ENCODE data around the gene ATP2C2. TPM values are rescaled to one million over a fixed set of nuclear protein-coding genes. Genes with fewer than 3 reads are reported as not detected.

ATP2C2 gene
- total RNA-seq, 1 donor = not detected

DNA sequence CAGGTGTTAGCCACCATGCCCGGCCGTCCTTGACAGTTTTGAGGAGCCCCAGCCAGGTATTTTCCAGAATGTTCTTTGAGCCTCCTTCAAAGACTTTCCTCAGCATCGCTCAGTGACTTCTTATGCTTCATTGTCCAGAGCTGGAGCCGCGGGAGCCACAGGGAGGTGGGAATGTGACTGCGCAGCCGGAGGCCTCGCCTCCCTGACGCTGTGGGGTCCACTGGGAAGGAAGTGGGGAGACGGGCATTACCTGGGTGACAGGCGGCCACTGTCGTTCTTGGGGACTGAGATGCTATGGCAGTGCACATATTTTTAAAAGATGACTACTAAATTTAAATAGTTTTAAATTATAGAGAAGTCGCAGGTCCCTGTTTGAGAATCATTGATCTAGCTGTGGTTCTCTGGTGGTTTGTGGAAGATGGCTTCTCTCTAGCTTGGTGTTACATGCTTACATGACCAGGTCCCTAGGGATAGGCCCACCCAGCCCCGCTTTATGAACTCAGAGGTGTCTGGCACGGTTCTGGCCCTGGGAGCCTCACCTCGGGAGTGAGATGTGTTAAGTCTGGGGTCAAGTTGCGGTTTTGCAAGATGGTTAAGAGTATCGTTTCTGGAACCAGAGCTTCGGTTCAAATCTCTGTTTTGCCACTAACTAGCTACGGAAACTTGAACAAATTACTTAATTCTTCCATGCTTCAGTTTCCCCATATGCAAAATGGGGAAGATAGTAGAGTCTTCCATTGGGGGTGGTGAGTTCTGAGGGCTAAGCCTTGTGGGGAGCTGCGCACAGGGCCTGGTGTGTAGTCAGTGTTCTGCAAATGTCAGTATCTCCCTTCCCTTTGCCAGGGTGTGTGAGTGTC, 53.0 kb downstream of the ATP2C2 start:
- no peak for DNase-seq (ENCODE audit: insufficient read length, low spot score, missing footprints)
- TF ChIP-seq CTCF (IDR thresholded peaks at IDR 0.05; ENCODE audit: extremely low read depth, low read depth, low read length) = no peak
- Histone ChIP-seq H3K9me3 (ENCODE audit: low read depth, low read length) (no peaks in the 10 kb centered on the region), H3K79me2 (ENCODE audit: insufficient read depth, low read length) (no peaks in the 10 kb centered on the region), H3K36me3 (ENCODE audit: insufficient read depth, low read length) (no peaks in the 10 kb centered on the region), H4K20me1 (ENCODE audit: insufficient read depth, low read length) (no peaks in the 10 kb centered on the region), H3K27ac (ENCODE audit: low read depth, low read length) (no peak overlapping the region), H2AFZ (ENCODE audit: low read length) (no peak overlapping the region), H3K4me1 (ENCODE audit: insufficient read depth, low read length) (no peaks in the 10 kb centered on the region), H3K4me2 (ENCODE audit: insufficient read depth, low read length) (no peak overlapping the region), H3K27me3 (ENCODE audit: insufficient read depth, low read length) (peaks cover 14% of the 10 kb centered on the region), H3K4me3 (ENCODE audit: insufficient read depth, low read length) (no peak overlapping the region)

DNA sequence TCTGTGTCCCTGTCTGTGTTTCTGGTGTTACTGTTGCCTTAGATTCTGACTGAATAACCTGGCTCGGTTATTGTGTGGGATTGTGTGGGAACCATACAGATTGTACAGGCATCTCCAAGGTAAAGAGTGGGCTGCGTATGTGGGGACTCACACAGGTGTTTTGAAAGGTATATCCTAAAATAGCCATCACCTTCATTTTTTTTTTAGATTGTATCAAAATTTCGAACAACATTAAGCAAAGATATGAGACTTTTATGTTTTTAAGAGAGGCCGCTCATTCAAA, 53.5 kb downstream of the ATP2C2 start:
- Histone ChIP-seq H2AFZ (ENCODE audit: low read length) (no peak overlapping the region), H3K4me3 (ENCODE audit: insufficient read depth, low read length) (no peak overlapping the region), H3K36me3 (ENCODE audit: insufficient read depth, low read length) (no peaks in the 10 kb centered on the region), H3K9me3 (ENCODE audit: low read depth, low read length) (no peaks in the 10 kb centered on the region), H3K4me1 (ENCODE audit: insufficient read depth, low read length) (no peaks in the 10 kb centered on the region), H3K27ac (ENCODE audit: low read depth, low read length) (no peak overlapping the region), H4K20me1 (ENCODE audit: insufficient read depth, low read length) (no peaks in the 10 kb centered on the region), H3K79me2 (ENCODE audit: insufficient read depth, low read length) (no peaks in the 10 kb centered on the region), H3K27me3 (ENCODE audit: insufficient read depth, low read length) (peaks cover 13% of the 10 kb centered on the region), H3K4me2 (ENCODE audit: insufficient read depth, low read length) (no peak overlapping the region)
- TF ChIP-seq CTCF (IDR thresholded peaks at IDR 0.05; ENCODE audit: extremely low read depth, low read depth, low read length) = no peak
- DNase-seq (ENCODE audit: insufficient read length, low spot score, missing footprints) = no peak

DNA sequence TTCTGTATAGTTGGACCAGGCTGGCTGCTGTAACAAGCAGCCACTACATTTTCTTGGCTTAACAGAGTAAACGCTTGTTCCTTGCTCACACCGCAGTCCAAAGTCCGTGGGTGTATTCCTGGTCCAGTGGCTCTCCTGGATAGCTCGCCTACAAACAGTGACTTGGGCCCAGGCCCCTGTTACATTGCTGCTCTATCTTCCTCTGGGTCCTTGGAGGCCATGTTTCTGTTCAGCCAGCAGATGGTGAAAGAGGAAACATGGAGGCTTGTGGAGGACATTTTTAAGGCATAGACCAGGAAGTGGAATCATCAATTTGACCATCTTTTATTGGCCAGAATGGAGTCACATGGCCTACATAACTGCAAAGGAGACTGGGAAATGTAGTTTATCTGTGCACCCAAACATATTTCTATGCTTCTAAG, 55.1 kb downstream of the ATP2C2 start:
- DNase-seq (ENCODE audit: insufficient read length, low spot score, missing footprints) = peak; percentile 78
- H4K20me1 ChIP-seq (ENCODE audit: insufficient read depth, low read length) = no peaks in the 10 kb centered on the region
- H3K27me3 ChIP-seq (ENCODE audit: insufficient read depth, low read length) = peaks cover 15% of the 10 kb centered on the region
- no peak overlapping the region for H3K27ac ChIP-seq (ENCODE audit: low read depth, low read length)
- H3K9me3 ChIP-seq (ENCODE audit: low read depth, low read length) = no peaks in the 10 kb centered on the region
- H3K4me1 ChIP-seq (ENCODE audit: insufficient read depth, low read length) = no peaks in the 10 kb centered on the region
- peak overlapping the region; percentile 69 for H2AFZ ChIP-seq (ENCODE audit: low read length)
- TF ChIP-seq CTCF (IDR thresholded peaks at IDR 0.05; ENCODE audit: extremely low read depth, low read depth, low read length) = no peak
- no peaks in the 10 kb centered on the region for H3K36me3 ChIP-seq (ENCODE audit: insufficient read depth, low read length)
- H3K4me3 ChIP-seq (ENCODE audit: insufficient read depth, low read length) = no peak overlapping the region
- H3K4me2 ChIP-seq (ENCODE audit: insufficient read depth, low read length) = peak overlapping the region; percentile 22
- no peaks in the 10 kb centered on the region for H3K79me2 ChIP-seq (ENCODE audit: insufficient read depth, low read length)

DNA sequence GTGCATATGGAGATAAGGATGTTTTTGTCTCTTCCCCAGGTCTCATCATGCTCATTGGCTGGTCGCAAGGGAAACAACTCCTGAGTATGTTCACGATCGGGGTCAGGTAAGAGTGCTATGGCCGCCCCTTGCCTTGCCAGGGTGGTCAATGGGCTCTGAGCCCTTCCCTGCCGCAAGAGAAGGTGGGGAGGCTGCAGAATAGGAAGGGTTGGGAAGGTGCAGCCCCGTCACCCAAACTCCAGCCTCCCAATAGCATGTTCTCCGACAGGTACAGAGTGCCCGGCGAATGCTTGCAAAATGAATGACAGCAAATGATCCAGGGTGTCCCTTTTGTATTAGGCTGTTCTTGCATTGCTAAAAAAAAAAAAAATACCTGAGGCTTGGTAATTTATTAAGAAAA, 57.4 kb downstream of the ATP2C2 start:
- Histone ChIP-seq H3K4me3 (ENCODE audit: insufficient read depth, low read length) (no peak overlapping the region), H3K27ac (ENCODE audit: low read depth, low read length) (no peak overlapping the region), H3K79me2 (ENCODE audit: insufficient read depth, low read length) (no peaks in the 10 kb centered on the region), H3K4me1 (ENCODE audit: insufficient read depth, low read length) (no peaks in the 10 kb centered on the region), H3K9me3 (ENCODE audit: low read depth, low read length) (no peaks in the 10 kb centered on the region), H3K4me2 (ENCODE audit: insufficient read depth, low read length) (no peak overlapping the region), H4K20me1 (ENCODE audit: insufficient read depth, low read length) (no peaks in the 10 kb centered on the region), H3K27me3 (ENCODE audit: insufficient read depth, low read length) (peaks cover 25% of the 10 kb centered on the region), H2AFZ (ENCODE audit: low read length) (no peak overlapping the region), H3K36me3 (ENCODE audit: insufficient read depth, low read length) (no peaks in the 10 kb centered on the region)
- peak; percentile 4 for DNase-seq (ENCODE audit: insufficient read length, low spot score, missing footprints)
- TF ChIP-seq CTCF (IDR thresholded peaks at IDR 0.05; ENCODE audit: extremely low read depth, low read depth, low read length) = no peak

Measured in osteoblast (primary cell).